HG02884 (cell line): ENCODE results near the gene MSL3.

Experiments
- ATAC-seq: cut with Tn5 transposase; IDR thresholded peaks from one replicate; pipeline ENCODE4 v1.9.1; 2021; ENCODE audit warnings: mild to moderate bottlenecking, moderate library complexity; ENCODE audit not compliant: unreplicated experiment

MSL3 gene, protein sequence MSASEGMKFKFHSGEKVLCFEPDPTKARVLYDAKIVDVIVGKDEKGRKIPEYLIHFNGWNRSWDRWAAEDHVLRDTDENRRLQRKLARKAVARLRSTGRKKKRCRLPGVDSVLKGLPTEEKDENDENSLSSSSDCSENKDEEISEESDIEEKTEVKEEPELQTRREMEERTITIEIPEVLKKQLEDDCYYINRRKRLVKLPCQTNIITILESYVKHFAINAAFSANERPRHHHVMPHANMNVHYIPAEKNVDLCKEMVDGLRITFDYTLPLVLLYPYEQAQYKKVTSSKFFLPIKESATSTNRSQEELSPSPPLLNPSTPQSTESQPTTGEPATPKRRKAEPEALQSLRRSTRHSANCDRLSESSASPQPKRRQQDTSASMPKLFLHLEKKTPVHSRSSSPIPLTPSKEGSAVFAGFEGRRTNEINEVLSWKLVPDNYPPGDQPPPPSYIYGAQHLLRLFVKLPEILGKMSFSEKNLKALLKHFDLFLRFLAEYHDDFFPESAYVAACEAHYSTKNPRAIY

DNA sequence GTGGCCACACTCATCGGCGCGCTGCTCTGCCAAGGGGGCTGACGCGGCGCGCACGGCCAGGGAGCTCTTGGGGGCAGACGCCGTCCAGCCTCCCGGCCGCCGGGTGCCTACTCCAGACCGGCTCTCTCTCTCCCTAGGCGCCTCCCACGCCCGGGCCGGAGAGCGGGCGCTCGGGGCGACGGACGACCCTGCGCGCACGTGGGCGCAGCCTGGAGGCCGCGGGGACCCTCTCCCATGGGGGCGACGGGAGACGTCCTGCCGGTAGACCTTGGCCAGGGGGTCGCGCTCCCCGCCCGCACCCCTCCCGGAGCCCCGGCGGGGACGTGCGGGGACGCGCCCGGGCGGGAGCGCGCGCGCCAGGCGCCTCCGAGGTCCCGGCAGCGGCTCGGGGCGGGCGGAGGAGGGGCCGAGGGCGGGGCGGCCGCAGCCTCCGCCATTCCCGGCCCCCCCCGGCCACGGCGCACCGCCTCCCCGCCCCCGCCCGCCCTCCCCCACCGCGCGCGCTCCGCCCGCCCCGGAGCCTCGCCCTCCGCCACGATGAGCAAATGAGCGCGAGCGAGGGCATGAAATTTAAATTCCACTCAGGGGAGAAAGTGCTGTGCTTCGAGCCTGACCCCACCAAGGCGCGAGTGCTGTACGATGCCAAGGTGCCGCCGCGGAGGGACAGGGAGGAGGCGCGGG is at the start of gene MSL3:
TSS of gene MSL3 (plus strand) at position 519 of the 681 bp plus-strand sequence. CDS start at position 546, 27 bp downstream.
- ATAC-seq = peak; percentile 28

DNA sequence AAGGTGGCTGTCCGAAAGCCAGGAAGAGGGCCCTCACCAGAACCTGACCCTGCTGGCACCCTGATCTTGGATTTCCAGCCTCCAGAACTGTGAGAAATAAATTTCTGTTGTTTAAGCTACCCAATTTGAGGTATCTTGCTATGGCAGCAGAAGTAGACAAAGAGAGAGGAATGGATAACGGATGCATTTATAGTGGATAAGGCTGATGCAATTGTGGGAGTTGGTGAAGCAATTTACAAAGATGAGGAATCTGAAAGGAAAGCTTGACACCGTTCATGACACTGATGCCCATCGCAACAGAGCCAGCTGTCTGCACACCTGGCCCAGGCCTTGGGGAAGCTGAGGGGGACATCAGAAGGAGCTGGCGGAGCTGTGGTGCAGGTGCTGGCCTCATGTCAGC is 35.7 kb upstream of the MSL3 start:
- no peak for ATAC-seq

DNA sequence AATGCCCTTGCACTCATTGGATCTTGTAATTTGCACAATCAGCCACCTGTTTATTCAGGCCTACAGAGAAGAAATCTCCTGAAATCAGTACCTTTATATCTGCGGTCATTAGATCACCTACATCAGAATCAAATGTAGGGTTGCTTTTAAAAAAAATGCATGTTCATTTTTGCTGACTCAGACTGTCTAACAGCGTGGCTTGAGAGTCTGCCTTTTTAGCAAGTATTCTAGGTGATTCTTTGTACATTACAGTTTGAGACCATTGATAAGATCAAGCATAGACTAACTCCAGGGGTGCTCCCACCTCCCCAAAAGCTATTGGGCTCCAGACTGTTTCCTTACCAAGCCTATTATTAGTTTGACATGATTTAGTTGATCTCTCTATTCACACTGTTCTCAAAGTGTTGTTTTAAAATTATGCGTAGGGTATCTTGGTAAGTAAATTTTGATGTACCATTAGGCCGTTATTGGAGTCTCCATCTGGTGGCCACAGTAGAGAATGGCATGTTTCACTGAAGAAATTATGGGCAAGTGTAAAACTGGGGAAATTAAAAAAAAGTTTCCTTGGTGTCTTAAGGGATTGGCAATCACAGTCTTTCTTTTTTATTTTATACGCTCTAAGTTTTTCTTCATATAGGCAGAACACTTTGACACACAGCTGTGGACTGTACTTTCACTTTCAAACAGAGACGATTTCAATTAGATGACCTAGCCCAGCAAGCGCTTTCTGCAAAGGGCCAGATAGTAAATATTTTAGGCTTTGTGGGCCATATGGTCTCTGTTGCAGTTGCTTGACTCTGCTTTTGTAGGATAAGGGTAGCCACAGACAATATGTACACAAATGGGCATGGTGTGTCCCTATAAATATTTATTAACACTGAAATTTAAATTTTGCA is 33.7 kb upstream of the MSL3 start:
- no peak for ATAC-seq

DNA sequence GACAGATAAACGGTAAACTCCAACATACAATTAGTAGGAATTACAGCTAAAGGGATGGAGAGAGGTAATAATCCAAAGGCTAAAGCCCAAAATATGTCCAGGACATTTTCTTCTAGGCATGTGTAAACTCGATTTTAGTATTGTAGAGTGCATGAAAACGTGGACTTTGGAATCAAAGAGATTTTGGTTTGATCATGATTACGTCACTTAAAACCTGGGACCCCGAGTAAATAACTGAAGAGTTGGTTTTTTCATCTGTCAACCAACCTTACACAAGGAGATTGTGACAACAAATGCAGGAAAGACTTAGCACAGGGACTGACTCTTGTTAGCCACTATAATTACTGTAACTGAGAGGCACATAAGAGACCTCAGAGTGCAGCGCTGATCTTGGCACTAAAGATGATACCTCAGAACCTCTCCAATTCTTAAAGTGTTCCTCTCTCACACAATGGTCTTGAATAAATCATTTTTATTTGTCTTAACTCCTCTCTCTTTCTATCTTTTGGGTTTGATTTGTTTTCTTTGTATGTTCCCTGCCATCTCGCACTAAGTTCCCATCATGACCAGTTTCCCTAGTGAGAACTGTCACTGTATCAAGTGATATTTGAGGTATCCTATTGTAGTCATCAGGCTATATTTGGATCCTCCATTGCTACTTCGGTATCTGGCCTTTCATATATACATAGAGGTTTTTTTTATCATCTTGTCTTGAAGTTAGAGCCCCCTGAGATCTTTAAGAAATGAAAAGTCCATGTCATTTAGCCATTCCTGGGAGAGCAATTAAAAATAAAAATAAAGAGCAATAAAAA is 32.2 kb upstream of the MSL3 start:
- no peak for ATAC-seq

DNA sequence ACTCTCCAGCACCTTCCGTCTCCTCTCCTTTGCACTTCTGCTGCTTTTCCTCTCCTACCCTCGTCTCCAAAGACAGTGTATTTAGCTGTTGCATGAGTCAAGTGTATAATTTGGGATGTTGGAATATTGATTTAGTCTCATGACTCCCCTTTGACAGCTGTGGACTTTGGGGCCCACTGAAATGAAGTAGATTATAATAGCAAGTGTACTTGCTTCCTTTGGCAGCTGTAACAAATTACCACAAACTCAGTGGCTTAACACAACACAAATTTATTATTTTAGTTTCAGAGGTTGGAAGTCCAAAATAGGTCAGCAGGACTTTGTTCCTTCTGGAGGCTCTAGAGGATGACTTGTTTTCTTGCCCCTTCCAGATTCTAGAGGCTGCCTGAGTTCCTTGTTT is 29.5 kb upstream of the MSL3 start:
- ATAC-seq = no peak

DNA sequence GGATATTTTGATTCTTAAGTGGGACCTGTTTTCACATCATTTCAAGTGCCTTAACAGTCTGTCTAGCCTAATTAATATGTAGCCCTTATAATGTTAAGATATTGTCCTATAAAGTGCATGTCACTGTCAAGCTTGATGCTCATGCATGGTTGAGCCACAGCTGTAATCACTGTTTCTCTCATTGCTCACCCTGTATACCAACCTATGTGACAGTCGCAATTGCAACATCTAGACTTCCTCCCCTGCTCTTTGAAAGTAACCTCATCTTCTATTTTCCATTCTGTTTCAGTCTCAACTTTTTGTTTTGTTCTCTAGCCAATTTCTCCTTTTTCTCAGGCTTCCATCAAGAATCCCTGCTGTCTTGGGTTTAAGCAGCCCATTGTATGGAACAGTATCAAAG is 24.4 kb upstream of the MSL3 start:
- no peak for ATAC-seq

DNA sequence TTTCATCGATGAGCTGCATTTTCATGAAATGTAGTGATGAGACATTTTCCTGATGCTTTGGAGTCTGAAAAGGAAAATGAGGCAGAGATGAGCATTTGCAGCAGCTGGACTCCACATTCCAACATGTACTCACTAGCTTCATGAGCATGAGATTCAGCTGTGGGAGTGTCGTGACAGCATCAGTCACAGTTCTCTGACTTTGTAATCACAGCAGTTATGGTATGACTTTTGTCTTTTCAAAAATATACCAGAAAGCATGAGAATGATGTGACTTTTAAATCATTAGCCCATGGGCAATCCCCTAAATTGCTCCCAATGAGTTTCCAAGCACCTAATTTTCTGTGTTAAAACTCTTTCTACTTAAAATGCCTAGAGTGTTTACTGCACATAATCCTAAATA is 18.3 kb upstream of the MSL3 start:
- ATAC-seq = no peak

DNA sequence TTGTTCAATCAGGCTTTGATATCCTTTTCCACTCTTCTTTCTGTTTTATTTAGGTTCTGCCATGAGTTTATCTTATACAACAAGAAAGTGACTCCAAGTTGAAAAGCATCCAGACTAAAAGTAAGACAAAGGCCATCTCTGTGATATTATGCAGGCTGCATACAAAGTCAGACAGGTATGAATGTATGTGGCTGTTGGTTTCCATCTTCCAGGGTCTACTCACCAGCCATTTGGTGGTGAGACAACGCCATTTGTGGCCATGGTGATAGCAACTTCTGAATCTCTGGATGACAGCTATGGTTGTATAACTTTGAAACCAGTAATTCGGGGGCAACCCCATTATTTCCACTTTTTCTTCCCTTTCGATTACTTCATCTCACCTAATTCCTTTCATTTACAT is 17.2 kb upstream of the MSL3 start:
- no peak for ATAC-seq

DNA sequence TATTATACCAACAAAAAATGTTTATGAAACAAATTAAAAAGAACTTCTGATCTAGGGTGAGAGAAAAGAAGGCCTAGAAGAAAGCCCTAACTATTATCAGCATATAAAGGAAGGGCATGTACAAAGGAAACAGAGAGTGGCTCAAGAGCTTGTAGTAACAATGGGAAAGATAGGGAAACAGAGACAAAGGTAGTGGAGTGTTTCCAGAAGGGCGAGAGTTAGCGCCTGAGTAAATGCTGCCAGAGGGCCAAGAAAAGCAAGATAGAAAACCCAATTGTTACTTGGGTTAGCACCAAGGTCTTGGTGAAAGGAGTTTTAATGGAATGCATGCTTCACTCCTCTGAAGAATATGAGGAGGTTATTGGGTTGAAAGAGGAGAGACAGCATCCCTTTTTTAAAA is 16.5 kb upstream of the MSL3 start:
- ATAC-seq = no peak

DNA sequence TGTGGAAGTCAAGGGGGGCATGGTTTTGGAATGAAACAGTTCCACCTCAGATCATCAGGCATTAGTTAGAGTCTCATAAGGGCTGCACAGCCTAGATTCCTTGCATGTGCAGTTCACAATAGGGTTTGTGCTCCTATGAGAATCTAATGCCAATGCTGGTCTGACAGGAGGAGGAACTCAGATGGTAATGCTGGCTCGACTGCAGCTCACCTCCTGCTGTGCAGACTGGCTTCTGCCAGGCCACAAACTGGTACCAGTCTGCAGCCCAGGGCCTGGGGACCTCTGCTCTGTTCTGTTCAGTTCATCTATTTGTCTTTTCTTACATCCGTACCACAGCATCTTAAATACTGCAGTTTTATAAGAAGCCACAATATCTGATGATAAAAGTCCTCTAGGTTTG is 12.2 kb upstream of the MSL3 start:
- no peak for ATAC-seq

DNA sequence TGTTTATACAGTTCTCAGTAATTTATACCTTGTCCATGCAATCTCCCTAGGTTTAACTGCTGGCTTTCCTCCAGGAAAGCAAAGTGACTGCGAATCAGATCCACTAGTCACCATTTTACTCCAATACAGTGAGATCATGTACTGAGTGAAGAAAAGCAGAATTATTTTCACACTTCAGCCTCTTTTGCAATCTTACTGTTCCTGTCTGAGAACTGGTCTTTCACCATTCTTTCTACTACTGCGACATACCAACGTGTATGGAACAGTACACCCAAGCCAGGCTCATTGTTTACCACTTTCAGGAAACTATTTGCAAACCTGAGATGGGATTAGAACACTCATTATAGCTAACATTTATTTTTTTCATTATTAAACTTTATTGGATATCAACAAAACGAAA is 8.0 kb upstream of the MSL3 start:
- ATAC-seq = no peak

DNA sequence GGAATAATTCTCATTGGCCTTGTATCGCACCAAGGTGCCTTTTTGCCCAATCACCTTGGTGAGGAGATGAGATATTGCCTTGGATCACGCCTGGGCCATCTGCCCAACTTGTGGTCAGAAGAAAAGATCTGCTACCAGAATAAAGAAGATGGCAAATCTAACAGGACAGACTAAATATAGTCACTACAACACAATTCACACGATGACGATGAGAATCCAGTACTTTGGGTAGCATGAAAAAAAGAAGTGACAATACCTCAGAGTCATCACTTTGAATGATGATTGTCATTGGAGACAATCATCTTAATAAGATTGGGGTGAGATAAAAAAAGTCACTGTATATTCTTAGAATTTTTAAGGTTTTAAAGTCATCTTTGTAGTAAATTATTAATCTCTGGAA is 7.3 kb upstream of the MSL3 start:
- ATAC-seq = no peak

DNA sequence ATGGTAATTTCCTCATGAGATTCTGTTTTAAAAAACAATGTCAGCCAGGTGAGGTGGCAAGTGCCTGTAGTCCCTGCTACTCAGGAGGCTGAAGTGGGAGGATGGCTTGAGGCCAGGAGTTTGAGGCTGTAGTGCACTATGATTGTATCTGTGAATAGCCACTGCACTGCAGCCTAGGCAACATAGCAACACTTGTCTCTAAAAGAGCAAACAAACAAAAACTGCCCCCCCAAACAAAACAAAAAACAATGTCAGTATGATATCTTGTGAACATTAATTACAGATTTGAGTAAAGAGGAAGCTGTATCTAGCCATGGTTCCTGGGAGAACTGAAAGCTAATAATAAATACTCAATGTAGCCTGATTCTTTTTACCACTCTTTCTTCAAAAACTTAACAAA is 6.8 kb upstream of the MSL3 start:
- ATAC-seq = no peak

DNA sequence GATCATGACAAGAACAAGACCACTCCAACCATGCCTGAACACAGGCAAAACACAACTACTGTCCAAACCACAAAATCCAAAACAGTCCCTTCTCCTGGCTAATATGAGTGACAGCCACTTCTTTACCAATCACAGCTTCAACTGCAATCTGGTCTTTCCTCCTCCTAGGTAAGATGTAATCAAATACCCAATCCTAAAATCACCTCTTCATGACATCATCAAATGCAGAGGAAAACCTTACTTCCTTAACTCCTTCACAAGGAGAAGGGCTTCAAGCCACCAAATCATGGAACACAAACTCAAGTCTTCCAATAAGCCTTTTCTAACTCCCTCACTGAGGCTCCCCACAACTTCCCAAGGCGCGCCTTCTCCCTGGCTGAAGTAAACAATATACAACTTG is 4.4 kb upstream of the MSL3 start:
- ATAC-seq = no peak

DNA sequence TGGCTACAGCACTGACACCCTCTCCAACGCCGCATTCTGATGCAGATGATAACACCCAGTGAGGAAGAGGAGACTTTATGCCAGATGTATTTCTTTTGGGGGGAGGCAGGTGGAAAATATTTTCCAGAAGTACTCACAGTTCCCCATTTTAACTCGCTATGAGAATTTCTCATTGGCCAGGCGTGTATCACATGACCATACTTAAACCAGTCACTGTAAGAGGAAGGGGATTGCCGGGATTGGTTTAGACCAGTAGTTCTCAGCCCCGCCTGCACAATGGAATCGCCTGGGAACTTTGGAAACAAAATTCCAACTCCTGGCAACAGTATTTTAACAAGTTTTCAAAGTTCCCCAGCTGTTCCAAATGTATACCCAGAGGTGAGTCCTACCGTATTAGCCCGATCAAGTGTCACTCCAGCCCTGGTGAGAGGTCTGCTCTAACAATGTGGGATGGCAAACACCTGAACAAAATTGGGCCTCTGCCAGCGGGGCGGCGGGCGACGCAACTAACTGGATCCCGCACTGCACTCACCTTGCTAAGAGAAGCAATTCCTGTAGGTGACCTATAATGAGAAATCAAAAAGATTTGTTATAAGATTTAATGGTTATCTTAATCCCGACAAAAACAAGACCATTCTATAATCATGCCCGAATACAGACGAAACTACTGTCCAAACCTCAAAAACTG is 2.9 kb upstream of the MSL3 start:
- no peak for ATAC-seq

DNA sequence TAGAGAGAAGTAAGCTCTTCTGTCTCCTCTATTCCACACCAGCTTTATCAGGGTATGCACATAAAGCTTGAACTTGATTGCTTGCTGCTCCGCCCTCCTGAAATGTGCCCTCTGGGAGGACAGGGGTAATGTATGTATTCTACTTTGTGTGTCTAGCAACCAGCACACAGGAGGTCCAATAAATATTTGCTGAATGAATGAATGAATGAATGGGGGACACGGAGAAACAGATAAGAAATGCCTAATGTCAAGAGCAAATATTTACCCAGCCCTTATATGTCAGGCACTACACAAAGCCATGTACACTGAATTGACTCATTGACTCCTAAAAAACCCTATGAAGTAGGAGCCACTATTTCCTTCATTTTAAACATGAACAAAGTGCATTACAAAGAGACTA is 2.3 kb upstream of the MSL3 start:
- ATAC-seq = no peak

DNA sequence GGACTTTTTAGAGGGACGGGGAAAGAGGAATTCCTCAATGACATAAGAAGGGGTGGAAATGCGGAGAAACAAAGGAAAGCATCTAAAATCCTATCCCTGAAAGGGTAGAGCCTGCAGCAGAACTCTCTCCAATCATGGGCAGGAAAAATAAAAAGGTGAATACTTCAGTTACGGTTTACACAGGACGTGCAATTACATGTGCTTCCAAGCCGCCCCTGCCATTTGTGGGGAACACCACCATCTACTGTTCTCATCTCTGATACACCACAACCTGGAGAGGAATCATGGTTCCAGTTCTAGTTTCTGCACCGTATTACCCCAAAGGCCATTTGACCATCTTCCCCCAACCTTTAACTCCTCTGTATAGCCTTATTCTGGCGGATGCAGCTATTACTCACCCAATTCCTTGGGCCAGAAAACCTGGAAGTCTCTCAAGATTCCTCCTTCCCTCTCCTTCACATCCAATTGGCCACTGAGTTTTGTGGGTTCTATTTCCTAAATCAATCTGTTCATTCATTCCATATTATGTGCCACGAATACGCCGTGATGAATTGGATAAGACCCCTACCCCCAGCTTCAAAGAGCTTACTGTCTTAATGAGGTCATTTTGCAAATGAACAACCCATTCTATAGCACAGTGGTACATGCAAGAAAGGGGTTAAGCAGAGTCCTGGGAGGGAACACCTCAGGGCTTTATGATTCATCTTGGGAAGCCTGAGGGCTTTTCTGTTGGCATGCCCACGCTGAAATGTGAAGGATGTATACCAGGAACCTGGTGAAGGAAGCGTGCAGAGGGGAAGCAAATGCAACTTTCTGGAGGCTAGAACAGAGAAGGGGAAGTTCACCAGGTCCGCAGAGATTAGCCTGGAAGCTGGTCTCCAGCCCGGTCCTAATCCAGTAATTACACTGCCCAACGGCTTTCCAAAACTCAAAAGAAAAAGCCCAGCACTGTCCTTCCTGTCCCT is 1.4 kb upstream of the MSL3 start:
- ATAC-seq = no peak

DNA sequence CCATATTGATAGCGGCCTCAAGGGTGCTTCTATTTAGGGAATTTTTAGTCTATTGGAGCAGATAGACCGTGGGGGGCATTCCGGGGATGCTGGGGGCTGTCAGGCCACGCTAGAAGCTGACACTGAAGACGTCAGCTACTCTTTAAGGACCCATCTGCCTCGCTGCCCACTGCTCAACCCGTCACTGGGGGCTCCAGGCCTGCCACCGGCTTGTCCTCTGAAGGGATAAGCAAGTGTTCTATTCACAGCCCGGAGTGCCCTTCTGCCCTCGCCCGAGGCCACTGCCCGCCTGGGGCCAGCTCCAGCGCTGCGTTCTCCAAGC is 679 bp upstream of the MSL3 start:
- ATAC-seq = no peak
